HG03039 (cell line): ENCODE results near the gene NMNAT2.

Experiments
- ATAC-seq: cut with Tn5 transposase; IDR thresholded peaks from one replicate; pipeline ENCODE4 v1.9.1; 2021; ENCODE audit warnings: mild to moderate bottlenecking, moderate library complexity; ENCODE audit not compliant: unreplicated experiment

Gene NMNAT2

GRCh38 chr1:183368213-183369108 is 49.7 kb downstream of the NMNAT2 start:
- ATAC-seq = no peak

GRCh38 chr1:183366116-183366515 is 52.1 kb downstream of the NMNAT2 start:
- no peak for ATAC-seq

GRCh38 chr1:183365676-183366075 is 52.5 kb downstream of the NMNAT2 start:
- no peak for ATAC-seq

GRCh38 chr1:183365093-183365492 is 53.1 kb downstream of the NMNAT2 start:
- no peak for ATAC-seq

GRCh38 chr1:183363972-183364371 is 54.2 kb downstream of the NMNAT2 start:
- ATAC-seq = no peak

- ATAC-seq = no peak
These were observed 57.1 kb downstream of the NMNAT2 start for GRCh38 chr1:183361081-183361480.

- ATAC-seq = no peak
These were observed 57.7 kb downstream of the NMNAT2 start for GRCh38 chr1:183360473-183360872.

- no peak for ATAC-seq
These were observed 61.5 kb downstream of the NMNAT2 start for GRCh38 chr1:183356534-183357182.

GRCh38 chr1:183355797-183356196 is 62.4 kb downstream of the NMNAT2 start:
- ATAC-seq = no peak

- no peak for ATAC-seq
These were observed 63.0 kb downstream of the NMNAT2 start for GRCh38 chr1:183355181-183355580.

GRCh38 chr1:183353597-183353996 is 64.6 kb downstream of the NMNAT2 start:
- ATAC-seq = no peak

GRCh38 chr1:183349201-183349711 is 68.9 kb downstream of the NMNAT2 start:
- ATAC-seq = no peak

- no peak for ATAC-seq
These were observed 71.9 kb downstream of the NMNAT2 start for GRCh38 chr1:183346276-183346732.

- no peak for ATAC-seq
These were observed 78.5 kb downstream of the NMNAT2 start for GRCh38 chr1:183339556-183340167.

GRCh38 chr1:183331091-183331742 is 87.0 kb downstream of the NMNAT2 start:
- ATAC-seq = no peak

GRCh38 chr1:183330335-183330734 is 87.8 kb downstream of the NMNAT2 start:
- no peak for ATAC-seq

GRCh38 chr1:183328371-183328770 is 89.8 kb downstream of the NMNAT2 start:
- no peak for ATAC-seq

GRCh38 chr1:183327434-183328290 is 90.5 kb downstream of the NMNAT2 start:
- no peak for ATAC-seq

GRCh38 chr1:183323849-183324683 is 94.1 kb downstream of the NMNAT2 start:
- ATAC-seq = no peak
